Hepatocyte (in vitro differentiated cells): ENCODE measurements around the gene OGFOD1.

Experiments
- EZH2 ChIP-seq: fragments of 200-600 bp; sonication (generic); IDR thresholded peaks from 2 replicates; pipeline ENCODE4 v1.6.1; 2016; ENCODE audit warnings: antibody characterized with exemption, mild to moderate bottlenecking, borderline replicate concordance
- EZH2phosphoT487 ChIP-seq: fragments of 200-600 bp; sonication (generic); IDR thresholded peaks from one replicate; pipeline ENCODE4 v1.6.1; 2018; ENCODE audit warnings: antibody characterized with exemption, mild to moderate bottlenecking, low read depth, moderate library complexity; ENCODE audit not compliant: unreplicated experiment, severe bottlenecking
- TF ChIP-seq, protein P1 (sequence below): fragments of 200-600 bp; sonication (generic); IDR thresholded peaks from 2 replicates; pipeline ENCODE4 v1.5.1; 2016; ENCODE audit warnings: antibody characterized with exemption, mild to moderate bottlenecking; ENCODE audit not compliant: poor library complexity

- TF ChIP-seq, protein P1, sequence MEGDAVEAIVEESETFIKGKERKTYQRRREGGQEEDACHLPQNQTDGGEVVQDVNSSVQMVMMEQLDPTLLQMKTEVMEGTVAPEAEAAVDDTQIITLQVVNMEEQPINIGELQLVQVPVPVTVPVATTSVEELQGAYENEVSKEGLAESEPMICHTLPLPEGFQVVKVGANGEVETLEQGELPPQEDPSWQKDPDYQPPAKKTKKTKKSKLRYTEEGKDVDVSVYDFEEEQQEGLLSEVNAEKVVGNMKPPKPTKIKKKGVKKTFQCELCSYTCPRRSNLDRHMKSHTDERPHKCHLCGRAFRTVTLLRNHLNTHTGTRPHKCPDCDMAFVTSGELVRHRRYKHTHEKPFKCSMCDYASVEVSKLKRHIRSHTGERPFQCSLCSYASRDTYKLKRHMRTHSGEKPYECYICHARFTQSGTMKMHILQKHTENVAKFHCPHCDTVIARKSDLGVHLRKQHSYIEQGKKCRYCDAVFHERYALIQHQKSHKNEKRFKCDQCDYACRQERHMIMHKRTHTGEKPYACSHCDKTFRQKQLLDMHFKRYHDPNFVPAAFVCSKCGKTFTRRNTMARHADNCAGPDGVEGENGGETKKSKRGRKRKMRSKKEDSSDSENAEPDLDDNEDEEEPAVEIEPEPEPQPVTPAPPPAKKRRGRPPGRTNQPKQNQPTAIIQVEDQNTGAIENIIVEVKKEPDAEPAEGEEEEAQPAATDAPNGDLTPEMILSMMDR = no peak
- TF ChIP-seq EZH2 (no peak), EZH2phosphoT487 (no peak)
These were observed 15.1 kb upstream of the OGFOD1 start for GRCh38 chr16:56436258-56436657.
